ENCODE measurements around the gene RALGAPB.
A peak's percentile ranks its signal among the peaks of the same experiment; 100 is the strongest.
"Not testable (repeated sequence)": the region's sequence is repeated elsewhere in the genome, so short reads cannot be mapped to it uniquely, and the experiment has no call there.

Gene RALGAPB

GRCh38 chr20:38499366-38499765, 26.7 kb downstream of the RALGAPB start:
- no peak for DNase-seq

GRCh38 chr20:38501858-38502436, 29.3 kb downstream of the RALGAPB start:
- no peak for DNase-seq

DNA sequence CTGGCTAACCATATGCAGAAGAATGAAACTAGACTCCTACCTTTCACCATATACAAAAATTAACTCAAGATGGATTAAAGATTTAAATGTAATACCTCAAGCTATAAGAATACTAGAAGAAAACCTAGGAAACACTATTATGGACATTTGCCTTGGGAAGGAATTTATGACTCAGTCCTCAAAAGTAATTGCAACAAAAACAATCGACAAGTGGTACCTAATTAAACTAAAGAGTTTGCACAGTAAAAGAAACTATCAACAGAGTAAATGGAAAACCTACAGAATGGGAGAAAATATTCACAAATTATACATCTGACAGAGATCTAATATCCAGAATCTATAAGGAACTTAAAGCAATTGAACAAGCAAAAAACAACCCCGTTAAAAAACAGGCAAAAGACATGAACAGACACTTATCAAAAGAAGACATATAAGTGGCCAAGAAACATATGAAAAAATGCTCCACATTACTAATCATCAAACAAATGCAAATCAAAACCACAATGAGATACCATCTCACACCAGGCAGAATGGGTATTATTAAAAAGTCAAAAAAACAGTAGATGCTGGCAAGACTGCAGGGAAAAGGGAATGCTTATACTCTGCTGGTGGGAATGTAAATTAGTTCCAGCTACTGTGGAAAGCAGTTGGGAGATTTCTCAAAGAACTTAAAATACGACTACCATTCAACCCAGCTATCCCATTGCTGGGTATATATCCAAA, 31.9 kb downstream of the RALGAPB start:
- no peak for DNase-seq

DNA sequence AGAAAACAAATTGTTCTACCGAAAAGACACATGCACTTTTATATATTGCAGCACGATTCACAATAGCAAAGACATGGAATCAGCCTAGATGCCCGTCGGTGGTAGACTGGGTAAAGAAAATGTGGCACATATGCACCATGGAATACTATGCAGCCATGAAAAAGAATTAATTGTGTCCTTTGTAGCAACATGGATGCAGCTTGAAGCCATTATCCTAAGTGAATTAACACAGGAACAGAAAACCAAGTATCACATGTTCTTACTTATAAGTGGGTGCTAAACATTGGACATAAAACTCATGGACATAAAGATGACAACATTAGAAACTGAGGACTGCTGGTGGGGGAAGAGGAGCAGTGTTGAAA, 32.4 kb downstream of the RALGAPB start:
- no peak for DNase-seq

DNA sequence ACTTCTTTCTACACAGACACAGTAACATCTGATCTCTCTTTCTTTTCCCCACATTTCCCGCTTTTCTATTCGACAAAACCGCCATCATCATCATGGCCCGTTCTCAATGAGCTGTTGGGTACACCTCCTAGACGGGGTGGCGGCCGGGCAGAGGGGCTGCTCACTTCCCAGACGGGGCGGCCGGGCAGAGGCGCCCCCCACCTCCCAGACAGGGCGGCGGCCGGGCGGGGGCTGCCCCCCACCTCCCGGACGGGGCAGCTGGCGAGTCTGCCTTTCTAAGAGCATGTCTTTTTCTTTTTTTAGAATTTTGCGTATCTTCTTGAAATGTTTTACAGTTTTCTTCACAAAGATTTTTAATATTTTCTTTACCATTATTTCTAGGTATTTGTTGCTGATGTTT, 39.1 kb downstream of the RALGAPB start:
- not testable (repeated sequence) for DNase-seq

DNA sequence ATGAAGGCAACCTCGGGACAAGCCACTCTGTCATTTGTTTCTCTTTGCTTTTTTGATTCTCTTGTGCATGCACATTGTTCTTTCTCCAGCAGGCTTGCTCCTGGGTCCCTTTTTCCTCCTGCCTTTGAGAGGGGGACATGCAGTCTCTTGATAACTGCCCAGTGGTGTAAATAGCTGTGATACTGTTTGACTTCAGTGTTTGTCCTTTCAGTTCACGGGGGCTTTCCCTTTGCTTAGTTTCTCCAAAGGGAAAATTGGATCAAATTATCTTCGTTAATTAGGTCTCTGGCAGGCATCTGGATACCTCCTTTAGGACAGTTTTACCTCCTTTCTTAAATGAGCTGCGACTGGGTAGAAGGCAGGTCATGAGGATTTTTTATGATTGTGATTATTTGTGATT, 41.5 kb downstream of the RALGAPB start:
- no peak for DNase-seq

DNA sequence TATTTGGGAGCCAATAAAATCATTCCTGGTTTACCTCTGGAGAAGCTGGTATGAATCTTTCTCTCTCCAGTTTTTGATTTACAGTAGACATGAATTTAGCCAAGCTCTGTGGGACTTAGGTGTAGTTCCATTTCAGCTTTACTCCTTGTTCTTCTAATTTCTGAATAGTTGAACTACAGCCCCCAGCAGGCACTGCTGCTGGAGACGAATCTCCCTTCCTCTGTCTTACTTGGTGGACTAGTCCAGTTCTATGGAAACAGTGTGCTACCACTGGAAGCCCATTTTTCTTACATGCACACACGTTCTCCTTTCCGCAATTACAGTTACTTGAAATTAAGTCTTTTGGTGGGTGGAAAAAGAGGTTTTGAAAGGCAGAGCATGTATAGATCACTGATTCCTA, 42.3 kb downstream of the RALGAPB start:
- DNase-seq: no peak

DNA sequence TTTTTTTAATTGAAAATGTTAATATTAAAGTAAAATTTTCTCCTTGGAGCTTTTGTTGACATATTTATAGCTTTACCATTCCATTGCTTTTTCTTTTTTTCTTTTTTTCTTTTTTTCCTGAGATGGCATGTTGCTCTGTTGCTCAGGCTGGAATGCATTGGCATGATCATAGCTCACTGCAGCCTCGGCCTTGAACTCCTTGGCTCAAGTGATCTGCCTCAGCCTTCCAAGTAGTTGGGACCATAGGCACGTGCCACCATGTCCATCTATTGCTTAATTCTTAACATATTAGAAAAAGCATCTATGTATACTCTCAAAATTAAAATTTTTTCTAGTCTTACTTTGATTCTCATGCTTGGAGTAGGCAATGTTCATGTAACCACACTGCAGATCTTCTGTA, 43.0 kb downstream of the RALGAPB start:
- no peak for DNase-seq

- no peak for DNase-seq
Measured at GRCh38 chr20:38519426-38519825, 46.8 kb downstream of the RALGAPB start.

DNA sequence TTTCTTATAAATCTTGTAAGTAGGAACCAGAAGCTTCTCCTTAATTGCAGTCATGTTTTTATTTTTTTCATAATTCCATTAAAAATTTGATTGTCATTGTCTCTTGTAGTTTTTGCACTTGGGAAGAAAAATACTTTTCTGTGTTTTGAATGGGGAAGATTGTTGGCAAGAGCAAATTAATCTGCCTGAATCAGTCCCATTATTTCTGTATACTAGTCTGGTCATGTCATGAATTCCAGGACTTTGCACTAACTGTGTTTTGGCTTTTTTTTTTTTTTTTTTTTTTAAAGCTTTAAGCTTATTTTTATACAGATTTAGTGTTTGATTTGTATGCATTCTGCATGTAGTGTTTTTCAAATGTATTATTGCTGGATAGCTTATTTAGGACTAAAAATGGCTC, 47.6 kb downstream of the RALGAPB start:
- DNase-seq: no peak

DNA sequence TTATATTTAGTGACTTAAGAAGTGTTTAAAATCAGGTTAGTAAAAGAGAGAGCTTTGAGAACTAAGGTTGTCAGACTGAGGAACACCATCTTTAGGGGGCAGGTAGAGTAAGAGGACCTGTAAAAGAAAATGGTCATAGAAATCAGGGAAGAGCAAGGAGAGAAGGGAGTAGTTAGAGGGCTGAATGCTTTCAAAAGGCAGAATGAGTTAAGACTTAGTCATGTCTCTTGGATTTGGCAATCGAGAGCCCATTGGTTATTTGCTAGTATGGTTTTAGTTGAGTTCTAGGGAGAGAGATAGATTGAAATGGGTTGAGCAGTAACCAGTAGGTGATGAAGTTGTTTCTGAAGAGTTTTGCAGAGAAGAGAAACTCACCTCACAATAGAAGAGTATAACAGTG, 51.1 kb downstream of the RALGAPB start:
- DNase-seq: peak; percentile 51

DNA sequence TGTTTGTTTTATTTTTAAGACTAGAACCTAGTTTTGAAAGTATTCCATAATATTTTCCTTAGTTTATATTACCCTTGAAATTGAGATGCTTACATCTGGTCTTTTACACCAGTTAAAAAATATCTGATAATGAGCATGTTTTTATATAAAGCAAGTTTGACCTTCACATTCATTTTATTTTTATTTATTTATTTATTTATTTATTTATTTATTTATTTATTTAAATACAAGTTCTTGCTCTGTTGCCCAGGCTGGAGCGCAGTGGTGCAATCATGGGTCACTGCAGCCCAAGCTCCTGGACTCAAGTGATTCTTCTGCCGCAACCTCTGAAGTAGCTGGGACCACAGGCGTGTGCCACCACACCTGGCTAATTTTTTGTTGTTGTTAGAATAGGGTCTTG, 55.5 kb downstream of the RALGAPB start:
- no peak for DNase-seq

- no peak for DNase-seq
Measured at GRCh38 chr20:38531021-38531420, 58.4 kb downstream of the RALGAPB start.

- DNase-seq: no peak
Measured at GRCh38 chr20:38534756-38535155, 62.1 kb downstream of the RALGAPB start.

- DNase-seq: no peak
Measured at GRCh38 chr20:38536310-38536709, 63.7 kb downstream of the RALGAPB start.

GRCh38 chr20:38537176-38537575, 64.5 kb downstream of the RALGAPB start:
- DNase-seq: no peak

- DNase-seq: no peak
Measured at GRCh38 chr20:38538789-38539188, 66.1 kb downstream of the RALGAPB start.

DNA sequence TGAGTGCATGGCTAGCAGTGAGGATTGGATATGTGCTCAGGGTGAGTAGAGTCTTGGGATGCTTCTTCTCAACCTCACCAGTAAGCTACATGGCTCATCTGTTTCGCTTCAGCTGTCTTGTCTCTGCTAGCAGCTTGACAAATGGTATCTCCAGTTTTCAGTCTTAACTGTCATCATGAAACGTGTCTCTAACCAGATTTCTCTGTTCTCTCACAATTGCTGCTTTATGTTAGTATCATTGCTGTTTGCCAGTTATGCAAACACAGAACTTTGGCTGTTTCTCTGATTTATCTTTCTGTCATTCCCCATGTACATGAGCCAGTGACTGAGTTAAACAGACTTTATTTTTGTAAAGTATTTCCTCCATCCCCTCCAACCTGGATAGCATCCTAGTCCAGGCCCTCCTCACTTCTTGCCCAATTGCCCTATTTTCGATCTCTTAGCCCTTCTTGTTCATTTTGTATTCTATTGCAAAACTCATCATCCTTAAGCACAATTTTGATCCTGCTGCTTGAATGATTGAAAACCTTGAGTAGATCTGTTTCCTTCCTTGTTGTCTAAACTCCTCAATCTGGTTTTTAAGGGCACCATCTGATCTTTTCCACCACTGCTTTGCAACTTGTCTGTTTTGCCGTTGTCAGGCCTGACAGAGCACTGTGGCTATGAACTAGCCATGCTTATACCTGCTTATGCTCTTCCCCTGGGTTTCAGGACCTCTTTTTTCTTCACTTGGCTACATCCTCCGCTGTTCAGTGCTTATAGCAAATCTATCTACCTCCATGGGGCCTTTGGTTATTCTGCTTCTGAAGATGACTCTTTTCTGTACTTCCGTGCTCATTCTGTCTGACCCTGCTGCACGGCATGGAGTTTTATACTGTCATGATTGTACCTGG, 70.6 kb downstream of the RALGAPB start:
- no peak for DNase-seq

DNA sequence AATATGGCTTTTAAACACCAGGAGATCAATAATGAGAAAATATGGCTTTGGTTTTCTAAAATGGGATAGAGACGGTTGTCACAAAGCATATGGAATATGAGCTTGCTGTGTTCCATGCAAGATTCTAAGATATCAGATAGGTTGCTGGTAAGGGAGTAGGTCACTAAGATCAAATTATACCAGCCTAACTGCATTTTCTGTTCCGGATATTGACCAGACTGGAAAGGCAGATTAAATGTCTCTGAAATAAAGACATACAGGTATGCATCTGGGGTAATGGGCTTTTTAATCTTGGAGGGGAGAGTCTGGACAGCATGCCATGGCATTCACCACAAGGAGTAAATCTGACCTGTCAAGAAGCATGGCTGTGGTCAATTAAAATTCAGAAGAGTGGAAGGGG, 73.1 kb downstream of the RALGAPB start:
- no peak for DNase-seq

GRCh38 chr20:38547288-38548085, 74.8 kb downstream of the RALGAPB start:
- DNase-seq: no peak

DNA sequence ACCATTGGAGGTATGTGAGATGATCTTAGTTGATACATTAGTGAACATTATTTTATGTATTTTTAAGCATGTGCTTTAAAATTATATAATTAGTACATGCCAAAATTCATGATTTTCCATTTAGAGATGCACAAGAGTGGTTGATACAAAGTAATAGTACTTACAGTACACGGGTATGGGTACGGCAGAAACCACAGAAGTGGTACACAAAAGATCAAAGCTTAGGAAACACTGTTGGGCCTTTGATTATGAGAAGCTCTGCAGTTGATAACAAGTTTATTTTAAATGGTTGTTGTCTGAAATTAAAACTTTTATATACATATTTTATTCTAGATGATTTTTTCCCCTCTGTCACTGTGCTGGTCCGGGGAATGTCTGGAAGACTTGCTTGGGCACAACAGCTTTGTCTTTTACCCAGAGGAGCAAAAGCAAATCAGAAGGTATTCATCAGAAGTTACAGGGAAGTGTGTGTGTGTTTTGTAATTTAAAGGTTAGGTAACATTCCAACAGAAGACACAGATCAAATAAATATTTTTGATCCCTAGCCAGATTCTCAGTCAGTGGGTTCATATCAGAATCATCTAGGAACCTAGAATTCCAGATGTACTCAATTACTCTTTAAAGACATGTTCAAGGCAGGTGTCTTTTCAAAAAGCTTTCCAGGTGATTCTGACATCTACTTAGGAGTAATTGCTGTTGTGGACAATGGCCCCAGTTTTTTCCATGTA, 75.9 kb downstream of the RALGAPB start:
- no peak for DNase-seq

GRCh38 chr20:38550274-38550673, 77.6 kb downstream of the RALGAPB start:
- no peak for DNase-seq
